ENCODE measurements around the gene RPL26.
A peak's percentile ranks its signal among the peaks of the same experiment; 100 is the strongest.
"Not testable (repeated sequence)": the region's sequence is repeated elsewhere in the genome, so short reads cannot be mapped to it uniquely, and the experiment has no call there.

Gene RPL26

DNA sequence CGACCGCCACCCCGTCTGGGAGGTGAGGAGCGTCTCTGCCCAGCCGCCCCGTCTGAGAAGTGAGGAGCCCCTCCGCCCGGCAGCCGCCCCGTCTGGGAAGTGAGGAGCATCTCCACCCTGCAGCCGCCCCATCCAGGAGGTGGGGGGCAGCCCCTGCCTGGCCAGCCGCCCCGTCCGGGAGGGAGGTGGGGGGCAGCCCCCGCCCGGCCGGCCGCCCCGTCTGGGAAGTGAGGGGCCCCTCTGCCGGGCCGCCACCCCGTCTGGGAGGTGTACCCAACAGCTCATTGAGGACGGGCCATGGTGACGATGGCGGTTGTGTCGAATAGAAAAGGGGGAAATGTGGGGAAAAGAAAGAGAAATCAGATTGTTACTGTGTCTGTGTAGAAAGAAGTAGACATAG is 9.1 kb downstream of the RPL26 start:
- H3K27me3 Mint-ChIP-seq; ATAC-seq (replicated peaks; ENCODE audit: extremely low read depth, poor library complexity, severe bottlenecking); DNase-seq (ENCODE audit: low spot score in 2 of 2); H3K9me3 Mint-ChIP-seq; H3K4me3 Mint-ChIP-seq; H3K27ac Mint-ChIP-seq (ENCODE audit: low read depth): not testable (repeated sequence)
- peaks cover 34% of the 10 kb centered on the region for H3K36me3 Mint-ChIP-seq (ENCODE audit: insufficient read depth)
- peaks cover 30% of the 10 kb centered on the region for H3K4me1 Mint-ChIP-seq

DNA sequence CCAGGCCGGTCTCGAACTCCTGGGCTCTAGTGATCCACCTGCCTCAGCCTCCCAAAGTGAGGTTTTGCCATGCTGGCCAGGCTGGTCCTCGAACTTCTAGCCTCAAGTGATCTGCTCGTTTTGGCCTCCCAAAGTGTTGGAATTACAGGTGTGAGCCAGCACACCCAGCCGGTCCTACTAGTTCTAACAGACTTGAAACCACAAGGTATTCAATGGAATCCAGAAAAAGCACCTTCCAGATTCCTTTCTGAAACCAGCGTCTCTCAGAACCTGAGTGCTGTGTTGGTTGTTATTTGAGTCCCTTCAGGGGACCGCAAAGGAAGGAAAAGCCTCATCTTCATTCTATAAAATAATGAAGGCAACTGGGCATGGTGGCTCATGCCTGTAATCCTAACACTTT is 10.6 kb downstream of the RPL26 start:
- Mint-ChIP-seq H3K4me3 (no peak overlapping the region), H3K36me3 (ENCODE audit: insufficient read depth) (peaks cover 22% of the 10 kb centered on the region), H3K4me1 (peaks cover 23% of the 10 kb centered on the region), H3K27me3 (no peaks in the 10 kb centered on the region), H3K9me3 (no peaks in the 10 kb centered on the region), H3K27ac (ENCODE audit: low read depth) (no peak overlapping the region)
- DNase-seq (ENCODE audit: low spot score in 2 of 2), result no peak
- ATAC-seq (replicated peaks; ENCODE audit: extremely low read depth, poor library complexity, severe bottlenecking), result no peak

DNA sequence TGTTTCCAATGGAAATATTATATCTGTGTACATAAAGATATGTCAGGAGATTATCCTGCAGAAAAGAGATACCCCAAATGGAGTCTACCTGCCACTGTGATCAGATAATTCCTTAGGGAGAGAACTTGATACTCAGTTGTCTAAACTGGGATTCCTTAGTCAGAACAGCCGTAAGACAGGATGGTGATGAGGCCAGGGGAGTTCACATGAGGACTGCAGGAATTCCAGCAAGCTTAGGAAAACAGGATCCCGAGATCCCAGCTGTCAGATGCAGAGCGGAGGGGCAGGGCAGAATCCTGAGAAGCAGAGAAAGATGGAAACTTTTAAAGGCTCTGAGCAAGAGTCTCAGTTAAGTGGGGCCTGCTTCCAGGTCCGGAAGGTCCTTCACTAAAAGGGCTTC is 11.2 kb downstream of the RPL26 start:
- Mint-ChIP-seq H3K9me3 (no peaks in the 10 kb centered on the region), H3K27me3 (no peaks in the 10 kb centered on the region), H3K27ac (ENCODE audit: low read depth) (peak overlapping the region; percentile 49), H3K4me3 (no peak overlapping the region), H3K36me3 (ENCODE audit: insufficient read depth) (peaks cover 16% of the 10 kb centered on the region), H3K4me1 (peaks cover 17% of the 10 kb centered on the region)
- ATAC-seq (replicated peaks; ENCODE audit: extremely low read depth, poor library complexity, severe bottlenecking), result no peak
- DNase-seq (ENCODE audit: low spot score in 2 of 2), result no peak

DNA sequence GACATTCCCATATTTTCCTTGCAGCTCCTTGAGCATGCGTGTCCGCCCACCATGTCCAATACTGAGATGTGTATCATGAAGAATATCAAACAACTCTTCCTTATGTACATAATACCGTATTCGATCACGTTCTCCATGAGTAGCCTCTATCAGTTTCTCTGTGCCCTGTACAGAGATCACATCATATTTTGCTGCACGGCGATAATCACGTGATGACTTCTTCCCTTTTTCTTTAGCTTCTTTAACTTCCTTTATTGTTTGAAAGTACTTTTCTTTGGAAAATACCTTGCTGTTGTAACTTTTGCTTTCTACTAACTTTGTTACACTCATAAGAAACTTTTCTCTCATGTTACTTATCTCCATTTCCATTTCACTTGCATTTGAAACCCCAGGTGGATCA is 13.0 kb downstream of the RPL26 start:
- no peak for DNase-seq (ENCODE audit: low spot score in 2 of 2)
- peaks cover 7% of the 10 kb centered on the region for H3K4me1 Mint-ChIP-seq
- peak overlapping the region; percentile 50 for H3K27ac Mint-ChIP-seq (ENCODE audit: low read depth)
- H3K4me3 Mint-ChIP-seq, result no peak overlapping the region
- H3K27me3 Mint-ChIP-seq, result no peaks in the 10 kb centered on the region
- peaks cover 11% of the 10 kb centered on the region for H3K36me3 Mint-ChIP-seq (ENCODE audit: insufficient read depth)
- H3K9me3 Mint-ChIP-seq, result no peaks in the 10 kb centered on the region
- ATAC-seq (replicated peaks; ENCODE audit: extremely low read depth, poor library complexity, severe bottlenecking), result no peak

DNA sequence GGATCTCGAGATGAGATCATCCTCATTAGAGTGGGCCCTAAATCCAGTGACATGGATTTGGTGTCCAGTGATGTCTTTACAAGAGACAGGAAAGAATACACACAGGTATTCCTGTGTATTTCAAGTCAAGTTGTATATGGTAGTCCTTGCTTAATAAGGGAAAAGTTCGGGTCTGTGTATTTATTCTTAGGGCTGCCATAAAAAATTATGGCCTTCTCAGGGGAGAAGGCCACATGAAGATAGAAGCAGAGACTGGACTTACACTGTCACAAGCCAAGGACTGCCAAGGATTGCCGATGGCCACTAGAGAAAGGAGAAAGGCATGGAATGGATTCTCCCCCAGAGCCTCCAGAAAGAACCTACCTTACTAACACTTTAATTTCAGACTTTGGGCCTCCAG is 14.8 kb downstream of the RPL26 start:
- Mint-ChIP-seq H3K4me1 (peaks cover 7% of the 10 kb centered on the region), H3K9me3 (no peaks in the 10 kb centered on the region), H3K36me3 (ENCODE audit: insufficient read depth) (peaks cover 11% of the 10 kb centered on the region), H3K27me3 (no peaks in the 10 kb centered on the region), H3K4me3 (no peak overlapping the region), H3K27ac (ENCODE audit: low read depth) (no peak overlapping the region)
- DNase-seq (ENCODE audit: low spot score in 2 of 2) (no peak), ATAC-seq (replicated peaks; ENCODE audit: extremely low read depth, poor library complexity, severe bottlenecking) (no peak)

DNA sequence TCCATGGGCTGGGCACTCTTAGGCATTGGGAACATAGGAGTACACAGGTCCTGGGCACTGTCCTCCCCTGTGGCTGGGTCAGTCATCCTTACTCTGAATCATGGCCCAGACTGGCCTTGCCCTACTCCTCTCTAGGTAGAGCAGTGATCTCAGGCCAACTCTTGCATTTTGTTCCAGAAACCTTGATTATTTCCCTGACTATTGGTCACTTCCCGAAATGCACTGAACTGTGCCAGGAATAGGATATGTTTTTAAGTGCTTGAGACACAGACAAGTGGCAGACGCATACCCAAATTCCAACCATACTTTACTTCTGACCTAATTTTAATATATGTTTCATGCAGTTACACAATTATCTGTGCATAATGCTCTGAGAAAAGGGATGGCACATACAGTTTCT is 16.8 kb downstream of the RPL26 start:
- H3K27me3 Mint-ChIP-seq, result no peaks in the 10 kb centered on the region
- H3K4me3 Mint-ChIP-seq, result no peak overlapping the region
- H3K4me1 Mint-ChIP-seq, result peaks cover 7% of the 10 kb centered on the region
- no peak for DNase-seq (ENCODE audit: low spot score in 2 of 2)
- peaks cover 10% of the 10 kb centered on the region for H3K36me3 Mint-ChIP-seq (ENCODE audit: insufficient read depth)
- no peak for ATAC-seq (replicated peaks; ENCODE audit: extremely low read depth, poor library complexity, severe bottlenecking)
- H3K27ac Mint-ChIP-seq (ENCODE audit: low read depth), result no peak overlapping the region
- H3K9me3 Mint-ChIP-seq, result no peaks in the 10 kb centered on the region

DNA sequence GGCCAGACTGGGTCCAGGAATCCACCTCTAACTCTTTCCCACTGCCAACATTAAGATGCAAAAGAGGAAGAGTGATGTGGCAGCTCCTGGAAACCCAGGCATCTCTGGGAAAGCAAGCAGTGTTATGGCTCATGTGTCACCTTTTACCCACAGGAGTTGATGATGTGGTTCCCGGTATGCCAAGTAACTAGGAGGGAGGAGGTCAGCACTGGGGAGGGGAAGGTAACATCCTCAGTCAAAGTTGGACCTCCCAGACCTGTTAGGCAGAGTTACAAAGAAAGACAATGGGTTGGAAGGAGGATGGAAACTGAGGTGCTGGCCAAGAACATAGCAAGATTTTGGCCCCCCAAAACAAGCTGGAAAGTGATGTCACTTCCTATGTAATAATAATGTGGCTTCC is 17.9 kb downstream of the RPL26 start:
- no peak overlapping the region for H3K4me3 Mint-ChIP-seq
- H3K27ac Mint-ChIP-seq (ENCODE audit: low read depth), result no peak overlapping the region
- DNase-seq (ENCODE audit: low spot score in 2 of 2) (no peak), ATAC-seq (replicated peaks; ENCODE audit: extremely low read depth, poor library complexity, severe bottlenecking) (no peak)
- no peaks in the 10 kb centered on the region for H3K27me3 Mint-ChIP-seq
- peaks cover 12% of the 10 kb centered on the region for H3K4me1 Mint-ChIP-seq
- no peaks in the 10 kb centered on the region for H3K9me3 Mint-ChIP-seq
- peaks cover 8% of the 10 kb centered on the region for H3K36me3 Mint-ChIP-seq (ENCODE audit: insufficient read depth)

DNA sequence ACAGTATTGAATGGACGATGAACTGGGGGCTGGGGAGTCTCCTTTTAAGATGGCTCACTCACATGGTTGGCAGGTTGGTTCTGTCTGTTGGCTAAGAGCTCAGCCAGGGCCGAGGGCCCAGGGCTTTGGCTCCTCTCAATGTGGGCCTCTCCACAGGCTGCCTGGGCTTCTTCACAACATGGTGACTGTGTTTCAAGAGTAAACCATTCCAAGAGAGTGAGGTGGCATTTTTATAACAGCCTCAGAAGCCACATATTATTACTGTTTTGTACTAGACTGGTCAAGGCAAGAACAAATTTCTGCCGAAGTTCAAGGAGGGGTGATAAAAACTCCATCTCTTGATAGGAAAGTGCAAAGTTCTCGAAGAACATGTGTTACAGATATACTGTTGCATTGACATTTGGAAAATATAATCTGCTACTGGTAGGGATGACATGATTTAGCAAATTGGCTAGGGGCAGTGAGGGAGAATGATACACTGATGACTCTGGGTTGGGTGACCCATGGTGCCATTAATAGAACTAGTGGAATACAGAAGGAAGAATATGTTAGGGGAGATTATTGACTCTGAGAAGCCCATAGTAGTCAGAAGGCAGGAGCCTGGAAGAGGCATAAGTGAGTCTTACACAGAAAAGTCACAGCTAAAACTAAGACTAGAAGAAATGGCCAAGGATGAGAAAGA is 20.2 kb downstream of the RPL26 start:
- no peak overlapping the region for H3K27ac Mint-ChIP-seq (ENCODE audit: low read depth)
- H3K4me1 Mint-ChIP-seq, result peaks cover 15% of the 10 kb centered on the region
- no peaks in the 10 kb centered on the region for H3K27me3 Mint-ChIP-seq
- no peak overlapping the region for H3K4me3 Mint-ChIP-seq
- no peak for DNase-seq (ENCODE audit: low spot score in 2 of 2)
- H3K36me3 Mint-ChIP-seq (ENCODE audit: insufficient read depth), result no peaks in the 10 kb centered on the region
- H3K9me3 Mint-ChIP-seq, result no peaks in the 10 kb centered on the region
- no peak for ATAC-seq (replicated peaks; ENCODE audit: extremely low read depth, poor library complexity, severe bottlenecking)

DNA sequence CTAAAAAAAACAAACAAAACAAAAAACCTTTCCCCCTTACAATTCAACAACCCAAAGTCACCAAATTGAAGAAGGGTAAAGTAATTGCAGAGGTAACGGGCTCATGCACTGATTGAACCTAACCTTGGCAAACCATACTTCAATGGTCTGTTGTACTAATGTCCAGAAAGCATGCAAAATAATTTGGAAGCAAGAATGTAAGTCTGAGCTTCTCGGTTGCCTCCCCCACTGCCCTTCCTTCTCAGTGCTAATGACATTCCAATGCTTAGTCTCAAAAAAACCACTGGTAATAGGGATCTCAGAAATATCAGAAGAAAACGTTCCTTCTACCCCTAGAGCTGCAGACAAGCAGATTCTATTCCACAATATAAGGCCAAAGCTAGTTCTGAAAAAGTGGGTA is 22.2 kb downstream of the RPL26 start:
- H3K4me3 Mint-ChIP-seq, result no peak overlapping the region
- no peaks in the 10 kb centered on the region for H3K36me3 Mint-ChIP-seq (ENCODE audit: insufficient read depth)
- ATAC-seq (replicated peaks; ENCODE audit: extremely low read depth, poor library complexity, severe bottlenecking) (no peak), DNase-seq (ENCODE audit: low spot score in 2 of 2) (no peak)
- no peaks in the 10 kb centered on the region for H3K27me3 Mint-ChIP-seq
- peaks cover 15% of the 10 kb centered on the region for H3K4me1 Mint-ChIP-seq
- H3K27ac Mint-ChIP-seq (ENCODE audit: low read depth), result no peak overlapping the region
- no peaks in the 10 kb centered on the region for H3K9me3 Mint-ChIP-seq

DNA sequence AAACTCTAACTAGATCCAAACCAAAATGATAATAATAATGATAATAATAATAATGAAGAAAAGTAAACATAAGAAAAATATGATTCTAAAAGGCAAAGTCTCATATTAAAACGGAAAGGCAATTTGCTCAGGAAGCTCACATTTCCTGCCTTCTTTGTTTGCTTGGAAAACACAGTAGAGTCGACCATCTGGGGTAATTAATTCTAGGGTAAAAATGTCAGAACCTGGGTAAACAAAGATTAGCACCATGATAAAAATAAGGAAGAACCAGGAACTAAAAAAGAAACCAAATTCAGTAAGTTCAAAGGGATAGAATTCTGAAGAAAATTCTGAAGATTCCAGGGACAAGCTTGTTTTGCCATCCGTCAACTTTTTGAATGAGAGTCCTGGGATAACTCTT is 22.7 kb downstream of the RPL26 start:
- Mint-ChIP-seq H3K27me3 (no peaks in the 10 kb centered on the region), H3K4me3 (no peak overlapping the region), H3K36me3 (ENCODE audit: insufficient read depth) (no peaks in the 10 kb centered on the region), H3K4me1 (peaks cover 15% of the 10 kb centered on the region), H3K27ac (ENCODE audit: low read depth) (no peak overlapping the region), H3K9me3 (no peaks in the 10 kb centered on the region)
- ATAC-seq (replicated peaks; ENCODE audit: extremely low read depth, poor library complexity, severe bottlenecking) (no peak), DNase-seq (ENCODE audit: low spot score in 2 of 2) (no peak)

DNA sequence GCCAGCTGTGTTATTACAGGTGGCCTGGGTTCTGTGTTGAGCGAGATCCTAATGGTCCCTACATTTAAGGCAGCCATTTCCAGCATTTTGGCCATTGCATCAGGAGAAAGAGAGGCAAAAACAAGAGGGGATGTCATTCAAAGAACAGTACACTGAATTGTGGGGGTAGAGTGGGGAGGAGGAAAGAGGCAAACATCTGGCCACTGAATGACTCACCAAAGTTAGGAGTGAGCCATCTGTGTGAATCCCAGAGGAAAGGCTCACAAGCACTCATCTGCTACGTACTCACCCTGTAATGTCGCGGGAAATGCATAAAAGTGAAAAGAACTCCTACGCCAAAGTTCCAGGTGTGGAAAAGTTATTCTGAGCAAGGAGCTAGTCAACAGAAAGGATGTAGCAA is 23.2 kb downstream of the RPL26 start:
- DNase-seq (ENCODE audit: low spot score in 2 of 2), result no peak
- H3K9me3 Mint-ChIP-seq, result no peaks in the 10 kb centered on the region
- H3K36me3 Mint-ChIP-seq (ENCODE audit: insufficient read depth), result no peaks in the 10 kb centered on the region
- H3K4me1 Mint-ChIP-seq, result peaks cover 15% of the 10 kb centered on the region
- H3K27ac Mint-ChIP-seq (ENCODE audit: low read depth), result no peak overlapping the region
- H3K4me3 Mint-ChIP-seq, result no peak overlapping the region
- H3K27me3 Mint-ChIP-seq, result no peaks in the 10 kb centered on the region
- ATAC-seq (replicated peaks; ENCODE audit: extremely low read depth, poor library complexity, severe bottlenecking), result no peak

DNA sequence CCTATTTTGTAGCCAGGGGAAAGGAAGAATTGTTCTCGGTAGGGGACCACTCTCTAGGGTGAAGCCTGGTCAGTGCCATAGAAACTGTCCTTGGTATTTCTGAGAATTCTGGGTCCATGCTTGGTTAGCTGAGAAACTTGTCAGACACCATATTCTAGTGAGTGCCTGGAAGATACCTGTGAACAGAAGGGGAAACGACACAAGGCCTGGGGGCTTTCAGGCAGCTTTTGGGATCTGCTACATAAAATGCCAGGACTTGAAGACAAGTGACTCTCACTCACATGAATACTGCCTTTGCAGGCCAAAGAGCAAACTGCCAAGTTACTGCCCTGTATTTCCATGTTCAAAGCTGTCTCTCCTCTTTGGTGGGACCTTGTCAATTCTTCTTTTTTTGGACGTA is 25.1 kb downstream of the RPL26 start:
- no peaks in the 10 kb centered on the region for H3K36me3 Mint-ChIP-seq (ENCODE audit: insufficient read depth)
- H3K27ac Mint-ChIP-seq (ENCODE audit: low read depth), result no peak overlapping the region
- H3K4me1 Mint-ChIP-seq, result peaks cover 15% of the 10 kb centered on the region
- H3K9me3 Mint-ChIP-seq, result no peaks in the 10 kb centered on the region
- H3K4me3 Mint-ChIP-seq, result no peak overlapping the region
- no peak for DNase-seq (ENCODE audit: low spot score in 2 of 2)
- H3K27me3 Mint-ChIP-seq, result peaks cover 10% of the 10 kb centered on the region
- no peak for ATAC-seq (replicated peaks; ENCODE audit: extremely low read depth, poor library complexity, severe bottlenecking)

DNA sequence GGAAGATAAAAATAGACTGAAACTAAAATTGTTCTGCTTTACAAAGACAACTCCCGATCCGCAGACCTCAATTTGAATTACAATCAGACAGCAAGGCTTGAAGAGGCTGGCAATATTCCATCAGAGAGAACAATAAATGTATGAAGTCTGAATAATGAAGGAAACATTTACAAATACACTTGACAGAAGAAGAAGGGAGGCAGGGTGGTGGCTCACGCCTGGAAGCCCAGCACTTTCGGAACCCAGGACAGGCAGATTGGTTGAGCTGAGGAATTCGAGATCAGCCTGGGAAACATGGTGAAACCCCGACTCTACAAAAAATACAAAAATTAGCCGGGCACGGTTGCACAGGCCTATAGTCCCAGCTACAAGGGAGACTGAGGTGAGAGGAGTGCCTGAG is 28.8 kb downstream of the RPL26 start:
- peaks cover 25% of the 10 kb centered on the region for H3K27me3 Mint-ChIP-seq
- DNase-seq (ENCODE audit: low spot score in 2 of 2) (no peak), ATAC-seq (replicated peaks; ENCODE audit: extremely low read depth, poor library complexity, severe bottlenecking) (no peak)
- no peaks in the 10 kb centered on the region for H3K9me3 Mint-ChIP-seq
- H3K36me3 Mint-ChIP-seq (ENCODE audit: insufficient read depth), result no peaks in the 10 kb centered on the region
- H3K4me1 Mint-ChIP-seq, result no peaks in the 10 kb centered on the region
- no peak overlapping the region for H3K4me3 Mint-ChIP-seq
- no peak overlapping the region for H3K27ac Mint-ChIP-seq (ENCODE audit: low read depth)

DNA sequence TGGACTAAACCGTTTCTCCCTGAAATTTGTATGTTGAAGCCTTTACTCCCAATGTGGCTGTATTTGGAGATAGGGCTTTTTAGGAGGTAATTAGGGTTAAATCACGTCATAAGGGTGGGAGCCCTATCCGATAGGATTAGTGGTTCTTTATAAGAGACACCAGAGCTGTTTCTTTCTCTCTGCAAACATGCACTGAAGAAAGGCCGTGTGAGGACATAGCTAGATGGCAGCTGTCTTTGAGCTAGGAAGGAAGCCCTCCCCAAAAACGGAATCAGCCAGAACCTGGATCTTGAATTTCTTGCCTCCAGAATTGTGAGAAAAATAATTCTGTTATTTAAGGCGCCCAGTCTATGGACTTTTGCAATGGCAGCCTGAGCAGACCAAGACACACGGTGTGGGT is 29.3 kb downstream of the RPL26 start:
- no peaks in the 10 kb centered on the region for H3K4me1 Mint-ChIP-seq
- peaks cover 26% of the 10 kb centered on the region for H3K27me3 Mint-ChIP-seq
- ATAC-seq (replicated peaks; ENCODE audit: extremely low read depth, poor library complexity, severe bottlenecking) (no peak), DNase-seq (ENCODE audit: low spot score in 2 of 2) (no peak)
- H3K27ac Mint-ChIP-seq (ENCODE audit: low read depth), result no peak overlapping the region
- no peaks in the 10 kb centered on the region for H3K9me3 Mint-ChIP-seq
- H3K36me3 Mint-ChIP-seq (ENCODE audit: insufficient read depth), result no peaks in the 10 kb centered on the region
- no peak overlapping the region for H3K4me3 Mint-ChIP-seq

Data from central memory CD8-positive, alpha-beta T cell (primary cell).